ENCODE data around the gene TIMM50.

The TIMM50 gene

DNA sequence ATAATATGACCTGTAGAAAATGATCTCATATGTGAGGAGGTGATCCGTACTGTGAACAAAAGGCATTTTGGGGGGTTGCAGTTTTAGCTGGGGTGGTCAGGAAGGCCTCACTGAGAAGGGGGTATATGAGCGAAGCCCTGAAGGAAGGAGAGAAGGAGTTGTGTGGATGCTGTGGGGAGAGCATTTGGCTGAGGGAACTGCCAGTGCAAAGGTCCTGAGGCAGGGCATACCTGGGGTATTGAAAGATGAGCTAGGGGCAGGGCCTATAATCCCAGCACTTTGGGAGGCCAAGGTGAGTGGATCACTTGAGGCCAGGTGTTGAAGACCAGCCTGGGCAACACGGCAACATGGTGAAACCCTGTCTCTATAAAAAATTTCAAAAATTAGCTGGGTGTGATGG lies 36.8 kb downstream of the TIMM50 start:
- Histone ChIP-seq H3K9me3 (ENCODE audit: control insufficient read depth, insufficient read depth, low read depth, low read length) (no peaks in the 10 kb centered on the region), H3K27ac (ENCODE audit: low read depth, low read length) (no peak overlapping the region), H3K9ac (ENCODE audit: low read length) (no peak overlapping the region), H3K4me3 (ENCODE audit: low read depth, low read length) (no peak overlapping the region), H3K27me3 (ENCODE audit: control insufficient read depth, insufficient read depth, low read length) (peaks cover 28% of the 10 kb centered on the region), H3K4me1 (ENCODE audit: control insufficient read depth, insufficient read depth, low read length) (peaks cover 9% of the 10 kb centered on the region), H3K36me3 (ENCODE audit: control insufficient read depth, insufficient read depth, low read length) (peaks cover 13% of the 10 kb centered on the region)

DNA sequence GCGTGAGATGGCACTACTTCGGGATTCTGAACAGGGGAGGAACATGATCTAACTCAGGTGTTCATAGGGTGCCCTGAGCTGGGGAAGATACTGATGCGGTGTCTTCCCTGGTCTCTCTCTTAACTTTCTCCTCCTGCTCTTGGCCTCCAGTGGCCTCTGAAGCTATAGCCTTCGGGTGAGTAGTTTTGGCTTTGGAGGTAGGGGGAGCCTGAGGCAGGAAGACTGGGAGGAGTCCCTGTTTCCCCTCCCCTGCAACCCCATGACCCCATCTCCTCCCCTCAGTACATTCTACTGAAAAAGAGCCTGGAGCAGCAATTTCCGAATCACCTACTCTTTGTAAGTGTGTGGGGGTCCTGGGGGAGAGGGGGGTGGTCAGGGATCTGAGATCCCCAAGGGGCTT lies 37.8 kb downstream of the TIMM50 start:
- Histone ChIP-seq H3K27ac (ENCODE audit: low read depth, low read length) (no peak overlapping the region; the same call in 1 of the 2 replicates), H3K27me3 (ENCODE audit: control insufficient read depth, insufficient read depth, low read length) (peaks cover 28% of the 10 kb centered on the region), H3K4me3 (ENCODE audit: low read depth, low read length) (peak overlapping the region; percentile 61), H3K4me1 (ENCODE audit: control insufficient read depth, insufficient read depth, low read length) (peaks cover 9% of the 10 kb centered on the region), H3K36me3 (ENCODE audit: control insufficient read depth, insufficient read depth, low read length) (peaks cover 13% of the 10 kb centered on the region), H3K9me3 (ENCODE audit: control insufficient read depth, insufficient read depth, low read depth, low read length) (no peaks in the 10 kb centered on the region), H3K9ac (ENCODE audit: low read length) (peak overlapping the region; percentile 2)

DNA sequence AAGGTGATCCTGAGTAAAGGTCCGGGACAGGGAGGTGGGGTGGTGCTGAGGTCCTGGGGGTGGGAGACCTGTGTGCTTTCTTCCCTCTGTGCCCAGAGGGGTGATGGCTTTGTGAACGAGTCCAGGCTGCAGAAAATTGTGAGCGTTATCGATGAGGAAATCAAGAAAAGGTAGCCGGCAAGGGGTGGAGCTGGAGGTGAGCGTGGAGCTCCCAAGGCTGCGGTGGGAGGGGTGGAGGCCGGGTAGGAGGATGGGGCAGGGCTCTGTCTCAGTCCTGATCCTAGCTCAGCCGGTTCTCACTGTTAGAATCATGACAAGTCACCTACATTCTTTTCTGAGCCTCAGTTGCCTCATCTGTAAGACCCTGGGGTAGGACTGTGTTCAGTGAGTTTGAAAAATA lies 38.3 kb downstream of the TIMM50 start:
- no peaks in the 10 kb centered on the region for H3K9me3 ChIP-seq (ENCODE audit: control insufficient read depth, insufficient read depth, low read depth, low read length)
- H3K4me1 ChIP-seq (ENCODE audit: control insufficient read depth, insufficient read depth, low read length), result peaks cover 9% of the 10 kb centered on the region
- H3K36me3 ChIP-seq (ENCODE audit: control insufficient read depth, insufficient read depth, low read length), result peaks cover 13% of the 10 kb centered on the region
- H3K27me3 ChIP-seq (ENCODE audit: control insufficient read depth, insufficient read depth, low read length), result peaks cover 23% of the 10 kb centered on the region
- peak overlapping the region; percentile 61 for H3K4me3 ChIP-seq (ENCODE audit: low read depth, low read length)
- no peak overlapping the region; the same call in 1 of the 2 replicates for H3K27ac ChIP-seq (ENCODE audit: low read depth, low read length)
- H3K9ac ChIP-seq (ENCODE audit: low read length), result peak overlapping the region; percentile 2

DNA sequence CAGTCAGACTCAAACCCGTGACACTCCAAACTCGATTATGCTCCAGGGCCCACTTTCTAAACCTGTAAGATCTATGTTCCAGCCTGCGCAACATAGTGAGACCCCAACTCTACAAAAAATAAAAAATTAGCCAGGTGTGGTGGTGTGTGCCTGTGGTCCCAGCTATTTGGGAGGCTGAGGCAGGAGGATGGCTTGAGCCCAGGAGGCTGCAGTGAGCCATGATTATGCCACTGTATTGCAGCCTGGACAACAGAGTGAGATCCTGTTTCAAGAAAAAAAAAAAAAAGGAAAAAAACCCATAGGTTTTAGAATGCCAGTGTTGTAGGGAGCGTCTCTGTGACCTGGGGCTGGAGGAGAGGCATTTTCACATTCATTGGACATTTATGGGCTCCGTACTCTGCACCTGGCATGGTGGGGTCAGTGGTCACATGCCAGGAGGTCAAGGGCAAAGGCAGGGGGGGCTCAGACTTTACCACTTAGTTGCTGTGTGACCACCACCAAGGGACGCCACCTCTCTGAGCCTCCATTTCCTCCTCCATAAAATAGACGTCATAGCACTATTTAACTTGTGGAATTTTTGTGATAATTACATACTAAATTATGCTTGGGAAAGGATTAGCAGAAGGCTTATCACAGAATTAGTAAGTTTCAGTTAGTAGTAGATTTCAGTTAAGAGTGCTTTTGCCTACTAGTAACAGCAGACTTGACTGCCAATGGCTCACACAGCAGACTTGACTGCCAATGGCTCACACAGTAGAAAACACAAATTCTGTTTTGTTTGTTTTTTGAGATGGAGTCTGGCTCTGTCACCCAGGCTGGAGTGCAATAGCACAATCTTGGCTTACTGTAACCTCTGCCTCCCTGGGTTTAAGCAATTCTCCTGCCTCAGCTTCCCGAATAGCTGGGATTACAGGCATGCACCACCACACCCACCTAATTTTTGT lies 40.2 kb downstream of the TIMM50 start:
- Histone ChIP-seq H3K9me3 (ENCODE audit: control insufficient read depth, insufficient read depth, low read depth, low read length) (no peaks in the 10 kb centered on the region), H3K27ac (ENCODE audit: low read depth, low read length) (no peak overlapping the region), H3K27me3 (ENCODE audit: control insufficient read depth, insufficient read depth, low read length) (peaks cover 6% of the 10 kb centered on the region; the same call in 1 of the 2 replicates), H3K4me1 (ENCODE audit: control insufficient read depth, insufficient read depth, low read length) (peaks cover 9% of the 10 kb centered on the region), H3K9ac (ENCODE audit: low read length) (no peak overlapping the region), H3K36me3 (ENCODE audit: control insufficient read depth, insufficient read depth, low read length) (peaks cover 13% of the 10 kb centered on the region), H3K4me3 (ENCODE audit: low read depth, low read length) (no peak overlapping the region)

DNA sequence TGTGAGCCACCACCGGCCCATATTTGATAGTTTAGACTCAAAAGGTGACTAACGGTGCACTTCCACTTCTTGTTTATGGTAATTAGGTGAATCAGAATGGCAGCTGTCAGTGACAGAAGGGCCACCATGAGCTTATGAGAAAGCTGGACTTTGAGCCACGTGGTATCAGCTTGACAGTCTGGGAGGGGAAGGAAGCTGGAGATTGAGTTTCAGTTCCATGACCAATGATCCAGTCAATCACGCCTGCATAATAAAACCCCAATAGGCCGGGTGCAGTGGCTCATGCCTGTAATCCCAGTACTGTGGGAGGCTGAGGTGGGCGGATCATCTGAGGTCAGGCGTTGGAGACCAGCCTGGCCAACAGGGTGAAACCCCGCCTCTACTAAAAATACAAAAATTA lies 43.9 kb downstream of the TIMM50 start:
- Histone ChIP-seq H3K4me1 (ENCODE audit: control insufficient read depth, insufficient read depth, low read length) (no peaks in the 10 kb centered on the region), H3K9me3 (ENCODE audit: control insufficient read depth, insufficient read depth, low read depth, low read length) (no peaks in the 10 kb centered on the region), H3K36me3 (ENCODE audit: control insufficient read depth, insufficient read depth, low read length) (peaks cover 13% of the 10 kb centered on the region), H3K4me3 (ENCODE audit: low read depth, low read length) (no peak overlapping the region), H3K9ac (ENCODE audit: low read length) (no peak overlapping the region), H3K27ac (ENCODE audit: low read depth, low read length) (no peak overlapping the region), H3K27me3 (ENCODE audit: control insufficient read depth, insufficient read depth, low read length) (no peaks in the 10 kb centered on the region)

DNA sequence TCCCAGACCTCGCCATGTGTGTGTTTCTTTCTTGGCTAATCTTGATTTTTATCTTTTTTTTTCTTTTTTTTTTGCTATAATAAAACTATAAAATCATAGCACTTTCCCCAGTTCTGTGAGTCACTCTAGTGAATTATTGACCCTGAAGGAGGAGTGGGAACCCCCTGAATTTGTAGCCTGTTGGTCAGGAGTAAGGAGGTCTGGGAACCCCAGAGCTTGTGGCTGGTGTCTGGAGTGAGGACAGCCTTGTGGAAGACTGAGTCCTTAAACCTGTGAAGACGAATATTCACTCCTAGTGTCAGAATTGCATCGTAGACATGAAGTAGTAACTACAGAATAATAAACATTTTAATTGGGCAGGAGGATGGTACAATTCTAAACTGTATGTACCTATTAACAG lies 44.6 kb downstream of the TIMM50 start:
- H3K36me3 ChIP-seq (ENCODE audit: control insufficient read depth, insufficient read depth, low read length), result peaks cover 13% of the 10 kb centered on the region
- H3K9me3 ChIP-seq (ENCODE audit: control insufficient read depth, insufficient read depth, low read depth, low read length), result no peaks in the 10 kb centered on the region
- no peak overlapping the region for H3K27ac ChIP-seq (ENCODE audit: low read depth, low read length)
- no peaks in the 10 kb centered on the region for H3K4me1 ChIP-seq (ENCODE audit: control insufficient read depth, insufficient read depth, low read length)
- no peak overlapping the region for H3K4me3 ChIP-seq (ENCODE audit: low read depth, low read length)
- H3K27me3 ChIP-seq (ENCODE audit: control insufficient read depth, insufficient read depth, low read length), result no peaks in the 10 kb centered on the region
- no peak overlapping the region for H3K9ac ChIP-seq (ENCODE audit: low read length)

DNA sequence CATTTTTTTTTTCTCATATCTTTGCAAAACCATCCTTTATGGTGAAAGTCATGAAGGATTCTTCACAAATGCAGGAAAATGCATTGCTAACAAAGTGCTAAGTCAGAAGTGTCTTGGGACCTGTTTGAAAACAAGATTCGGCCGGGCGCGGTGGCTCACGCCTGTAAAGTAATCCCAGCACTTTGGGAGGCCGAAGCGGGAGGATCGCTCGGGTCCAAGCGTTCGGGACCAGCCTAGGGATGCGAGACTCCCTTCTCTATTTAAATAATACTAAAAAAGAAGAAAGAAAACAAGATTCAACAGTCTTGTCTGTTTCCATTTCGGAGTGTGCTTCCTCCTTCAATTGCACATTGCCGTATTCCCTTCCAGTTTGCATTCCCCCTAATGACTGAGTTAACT lies 51.2 kb downstream of the TIMM50 start:
- Histone ChIP-seq H3K36me3 (ENCODE audit: control insufficient read depth, insufficient read depth, low read length) (no peaks in the 10 kb centered on the region), H3K4me3 (ENCODE audit: low read depth, low read length) (peak overlapping the region; percentile 79), H3K9me3 (ENCODE audit: control insufficient read depth, insufficient read depth, low read depth, low read length) (no peaks in the 10 kb centered on the region), H3K9ac (ENCODE audit: low read length) (peak overlapping the region; percentile 69), H3K27me3 (ENCODE audit: control insufficient read depth, insufficient read depth, low read length) (no peaks in the 10 kb centered on the region), H3K27ac (ENCODE audit: low read depth, low read length) (no peak overlapping the region), H3K4me1 (ENCODE audit: control insufficient read depth, insufficient read depth, low read length) (peaks cover 4% of the 10 kb centered on the region; the same call in 1 of the 2 replicates)

DNA sequence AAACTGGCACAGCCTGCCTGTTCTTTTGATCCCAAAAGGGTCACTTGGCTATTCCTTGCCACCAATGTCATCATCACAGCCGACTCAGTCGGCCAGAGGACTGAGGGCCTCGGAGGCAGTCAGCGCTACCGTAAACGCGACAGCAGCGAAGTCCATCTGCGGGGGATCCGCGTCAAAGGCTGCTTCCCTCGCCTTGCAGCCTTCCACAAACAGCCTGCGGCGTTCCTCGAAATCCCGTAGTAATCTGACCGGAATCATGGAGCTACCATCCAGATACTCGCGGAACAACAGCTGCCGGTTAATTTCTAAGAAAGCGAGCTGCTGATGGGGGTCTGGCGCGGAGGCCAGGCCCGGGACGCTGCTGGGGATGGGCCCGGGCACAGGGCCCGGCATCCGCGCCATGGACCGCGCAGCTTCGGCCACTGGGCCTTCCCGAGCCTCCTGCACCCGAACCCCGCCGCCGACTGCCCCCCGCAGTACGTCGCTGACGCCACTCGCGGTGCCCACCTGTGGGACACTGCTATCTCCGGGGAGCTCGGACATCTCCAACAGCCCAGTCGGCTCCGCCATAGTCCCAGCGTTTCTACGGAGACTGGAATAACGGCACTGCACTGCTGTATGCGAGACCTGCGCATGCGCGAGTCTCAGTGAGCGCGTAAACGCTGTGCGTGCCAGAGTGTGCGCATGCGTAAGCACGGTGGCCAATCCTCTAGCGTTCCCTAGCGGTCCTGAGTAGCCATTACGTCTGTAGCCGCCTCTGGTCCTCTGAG lies 51.8 kb downstream of the TIMM50 start, which contains the start of gene EID2B:
Gene EID2B, minus strand, starts transcription at position 620 of the 770 bp plus-strand sequence. Its CDS starts 50 bp downstream, at position 570.
- Histone ChIP-seq H3K9ac (ENCODE audit: low read length) (peak within 1 kb of the TSS; percentile 69), H3K4me1 (ENCODE audit: control insufficient read depth, insufficient read depth, low read length) (peaks cover 4% of the 10 kb centered on the region; the same call in 1 of the 2 replicates), H3K36me3 (ENCODE audit: control insufficient read depth, insufficient read depth, low read length) (no peaks in the 10 kb centered on the region), H3K4me3 (ENCODE audit: low read depth, low read length) (peak within 1 kb of the TSS; percentile 79), H3K27ac (ENCODE audit: low read depth, low read length) (no peak within 1 kb of the TSS), H3K27me3 (ENCODE audit: control insufficient read depth, insufficient read depth, low read length) (no peaks in the 10 kb centered on the region), H3K9me3 (ENCODE audit: control insufficient read depth, insufficient read depth, low read depth, low read length) (no peaks in the 10 kb centered on the region)

DNA sequence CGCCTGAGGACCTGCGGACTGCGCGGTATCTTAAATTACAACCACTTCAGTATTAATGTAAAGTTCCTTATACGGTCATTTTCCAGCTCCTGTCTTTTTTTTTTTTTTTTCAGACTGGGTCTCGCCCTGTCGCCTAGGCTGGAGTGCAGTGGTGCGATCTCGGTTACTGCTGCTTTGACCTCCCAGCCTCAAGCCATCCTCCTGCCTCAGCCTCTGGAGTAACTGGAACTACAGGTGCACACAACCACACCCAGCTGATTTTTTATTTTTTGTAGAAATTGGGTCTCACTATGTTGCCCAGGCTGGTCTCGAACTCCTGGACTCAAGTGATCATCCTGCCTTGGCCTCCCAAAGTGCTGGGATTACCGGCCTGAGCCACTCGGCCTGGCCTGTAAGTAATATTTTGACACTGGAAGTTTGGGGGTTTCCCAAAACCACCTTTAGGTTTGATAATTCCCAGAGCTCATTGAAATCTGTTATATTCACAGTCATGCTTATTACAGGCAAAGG lies 52.4 kb downstream of the TIMM50 start:
- H3K9ac ChIP-seq (ENCODE audit: low read length), result no peak overlapping the region
- no peak overlapping the region for H3K4me3 ChIP-seq (ENCODE audit: low read depth, low read length)
- H3K27ac ChIP-seq (ENCODE audit: low read depth, low read length), result no peak overlapping the region
- no peaks in the 10 kb centered on the region for H3K9me3 ChIP-seq (ENCODE audit: control insufficient read depth, insufficient read depth, low read depth, low read length)
- no peaks in the 10 kb centered on the region for H3K27me3 ChIP-seq (ENCODE audit: control insufficient read depth, insufficient read depth, low read length)
- H3K36me3 ChIP-seq (ENCODE audit: control insufficient read depth, insufficient read depth, low read length), result no peaks in the 10 kb centered on the region
- H3K4me1 ChIP-seq (ENCODE audit: control insufficient read depth, insufficient read depth, low read length), result peaks cover 4% of the 10 kb centered on the region; the same call in 1 of the 2 replicates

DNA sequence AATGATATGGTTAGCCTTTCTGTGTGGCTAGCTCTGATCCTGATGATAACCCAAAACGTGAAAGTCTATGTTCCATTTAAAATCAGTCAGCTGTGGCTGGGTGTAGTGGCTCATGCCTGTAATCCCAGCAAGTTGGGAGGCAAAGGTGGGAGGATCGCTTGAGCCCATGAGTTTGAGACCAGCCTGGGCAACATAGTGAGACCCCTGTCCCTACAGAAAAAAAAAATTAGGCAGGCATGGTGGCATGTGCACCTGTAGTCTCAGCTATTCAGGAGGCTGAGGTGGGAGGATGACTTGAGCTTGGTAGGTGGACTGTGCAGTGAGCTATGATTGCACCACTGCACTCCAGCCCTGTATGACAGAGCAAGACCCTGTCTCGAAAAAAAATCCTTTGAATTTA lies 53.2 kb downstream of the TIMM50 start:
- Histone ChIP-seq H3K36me3 (ENCODE audit: control insufficient read depth, insufficient read depth, low read length) (no peaks in the 10 kb centered on the region), H3K9ac (ENCODE audit: low read length) (no peak overlapping the region), H3K27me3 (ENCODE audit: control insufficient read depth, insufficient read depth, low read length) (no peaks in the 10 kb centered on the region), H3K4me1 (ENCODE audit: control insufficient read depth, insufficient read depth, low read length) (peaks cover 6% of the 10 kb centered on the region; the same call in 1 of the 2 replicates), H3K27ac (ENCODE audit: low read depth, low read length) (no peak overlapping the region), H3K4me3 (ENCODE audit: low read depth, low read length) (no peak overlapping the region), H3K9me3 (ENCODE audit: control insufficient read depth, insufficient read depth, low read depth, low read length) (no peaks in the 10 kb centered on the region)

All from HUES6 (cell line).